ENCODE data around the gene FLAD1.
A peak's percentile ranks its signal among the peaks of the same experiment; 100 is the strongest.

Gene FLAD1

DNA sequence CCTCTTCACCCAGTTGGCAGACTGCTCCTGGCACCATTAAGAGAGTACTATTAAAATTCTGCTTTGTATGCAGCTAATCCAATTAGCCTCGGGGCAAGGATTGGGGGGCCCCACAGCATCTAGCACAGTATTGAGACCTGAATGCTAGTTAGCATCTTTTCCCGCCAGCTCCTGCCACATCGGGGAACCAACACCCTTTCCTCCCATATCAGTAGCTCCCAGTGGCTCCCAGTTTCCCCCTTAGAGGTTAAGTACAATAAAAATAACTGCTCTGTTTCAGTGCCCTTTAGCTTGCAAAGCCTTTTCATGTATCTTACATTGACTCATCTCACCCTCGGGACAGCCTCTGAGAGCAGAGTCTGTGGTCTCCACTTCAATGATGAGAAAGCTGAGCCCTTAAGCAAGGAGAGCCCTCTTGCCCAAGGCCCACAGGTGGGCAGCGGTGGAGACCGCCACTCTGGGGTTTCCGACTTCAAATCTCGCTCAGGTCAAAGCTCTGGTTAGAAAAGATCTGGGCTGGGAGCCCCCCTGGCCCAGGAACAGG is 42.4 kb upstream of the FLAD1 start:
- peak overlapping the region in 1 of 2 donors; percentile 0 for H3K27ac ChIP-seq (ENCODE audit: low read depth in 2 of 2, low read length in 2 of 2)
- H3K9me3 ChIP-seq (ENCODE audit: control insufficient read depth in 2 of 2, low read length in 2 of 2): no peaks in the 10 kb centered on the region
- peaks cover 0 to 7% of the 10 kb centered on the region in 2 donors for H3K36me3 ChIP-seq (ENCODE audit: control insufficient read depth in 2 of 2, insufficient read depth in 2 of 2, low read length in 2 of 2)
- H3K4me1 ChIP-seq (ENCODE audit: control insufficient read depth in 2 of 2, insufficient read depth in 2 of 2, low read length in 2 of 2): peaks cover 44 to 47% of the 10 kb centered on the region in 2 donors
- H3K27me3 ChIP-seq (ENCODE audit: control insufficient read depth in 2 of 2, insufficient read depth in 2 of 2, low read length in 2 of 2): no peaks in the 10 kb centered on the region
- H3K4me3 ChIP-seq (ENCODE audit: low read length in 2 of 2): no peak overlapping the region
- H3K9ac ChIP-seq (ENCODE audit: low read depth in 1 of 2, low read length in 2 of 2): no peak overlapping the region

DNA sequence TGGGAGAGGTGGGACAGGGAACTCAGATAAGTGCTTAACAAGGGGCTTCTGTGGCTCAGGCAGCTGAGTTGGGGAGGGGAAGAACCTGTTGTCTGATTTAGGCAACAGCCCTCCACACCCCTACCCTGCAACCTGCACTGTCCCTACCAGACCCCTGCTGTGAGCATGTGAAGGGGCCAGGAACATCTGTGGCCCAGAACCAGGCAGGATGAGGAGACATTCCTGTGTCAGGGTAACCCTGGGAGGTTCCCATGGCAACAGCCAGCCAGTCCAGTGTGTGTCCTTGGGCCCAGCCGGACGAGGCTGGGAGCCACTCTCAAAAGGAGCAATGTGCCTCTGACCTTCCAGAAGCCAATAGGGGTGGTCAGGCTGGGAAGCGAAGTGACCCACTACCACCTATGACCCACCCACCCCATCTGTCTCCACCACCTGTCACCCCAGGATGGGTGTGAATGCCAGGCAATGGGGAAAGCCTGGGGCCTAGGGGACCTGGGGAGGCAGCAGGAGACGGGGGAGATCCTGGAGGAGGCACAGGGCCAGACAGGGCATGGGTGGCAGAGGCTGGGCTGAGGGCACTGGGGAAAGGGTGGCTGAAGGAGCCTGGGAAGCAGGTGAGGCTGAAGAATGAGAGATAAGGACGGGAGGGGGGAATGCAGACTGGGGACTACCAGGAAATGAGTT is 41.7 kb upstream of the FLAD1 start:
- Histone ChIP-seq H3K4me1 (ENCODE audit: control insufficient read depth in 2 of 2, insufficient read depth in 2 of 2, low read length in 2 of 2) (peaks cover 37 to 43% of the 10 kb centered on the region in 2 donors), H3K4me3 (ENCODE audit: low read length in 2 of 2) (no peak overlapping the region), H3K27me3 (ENCODE audit: control insufficient read depth in 2 of 2, insufficient read depth in 2 of 2, low read length in 2 of 2) (no peaks in the 10 kb centered on the region), H3K9me3 (ENCODE audit: control insufficient read depth in 2 of 2, low read length in 2 of 2) (no peaks in the 10 kb centered on the region), H3K36me3 (ENCODE audit: control insufficient read depth in 2 of 2, insufficient read depth in 2 of 2, low read length in 2 of 2) (peaks cover 3 to 13% of the 10 kb centered on the region in 2 donors), H3K9ac (ENCODE audit: low read depth in 1 of 2, low read length in 2 of 2) (no peak overlapping the region), H3K27ac (ENCODE audit: low read depth in 2 of 2, low read length in 2 of 2) (peak overlapping the region in 1 of 2 donors; percentile 83)

DNA sequence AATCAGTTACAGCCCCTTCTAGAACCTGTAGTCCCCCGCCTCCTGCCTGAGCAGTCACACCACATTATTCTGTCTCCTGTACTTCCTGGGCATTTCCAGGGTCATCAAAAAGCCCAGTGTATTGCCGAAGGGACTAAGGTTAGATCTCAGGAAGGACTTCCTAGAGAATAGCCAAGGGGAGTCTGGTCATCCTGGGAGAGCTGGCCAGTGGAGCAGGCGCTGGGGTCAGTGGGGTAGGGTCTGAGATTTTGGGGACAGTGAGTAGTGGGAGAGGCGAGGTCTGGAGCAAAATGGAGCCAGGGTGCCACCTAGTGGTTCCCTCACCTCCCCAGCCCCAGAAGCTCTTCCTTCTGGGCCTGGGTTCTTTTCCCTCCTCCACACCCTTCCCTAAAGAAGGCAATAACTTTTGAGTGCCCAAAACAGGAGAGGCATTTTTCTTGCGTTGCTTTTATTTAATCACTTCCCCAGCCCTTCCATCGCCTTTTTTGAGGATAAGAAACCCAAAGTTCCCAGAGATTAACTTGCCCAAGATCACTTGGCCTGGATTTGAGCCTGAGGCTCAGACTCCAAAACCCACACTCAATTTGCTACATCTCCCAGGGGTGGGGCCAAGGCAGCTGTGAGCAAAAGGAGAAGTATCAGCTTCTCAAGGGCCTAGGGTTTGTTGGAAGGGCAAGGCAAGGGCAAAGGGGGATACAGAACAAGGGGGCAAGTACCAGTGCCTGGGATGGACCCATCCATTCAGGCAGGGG is 39.3 kb upstream of the FLAD1 start:
- H3K4me3 ChIP-seq (ENCODE audit: low read length in 2 of 2): no peak overlapping the region
- H3K27ac ChIP-seq (ENCODE audit: low read depth in 2 of 2, low read length in 2 of 2): peak overlapping the region; percentile 25 to 48
- no peaks in the 10 kb centered on the region for H3K27me3 ChIP-seq (ENCODE audit: control insufficient read depth in 2 of 2, insufficient read depth in 2 of 2, low read length in 2 of 2)
- H3K4me1 ChIP-seq (ENCODE audit: control insufficient read depth in 2 of 2, insufficient read depth in 2 of 2, low read length in 2 of 2): peaks cover 27 to 38% of the 10 kb centered on the region in 2 donors
- H3K36me3 ChIP-seq (ENCODE audit: control insufficient read depth in 2 of 2, insufficient read depth in 2 of 2, low read length in 2 of 2): peaks cover 7 to 28% of the 10 kb centered on the region in 2 donors
- H3K9me3 ChIP-seq (ENCODE audit: control insufficient read depth in 2 of 2, low read length in 2 of 2): no peaks in the 10 kb centered on the region
- peak overlapping the region; percentile 13 to 47 for H3K9ac ChIP-seq (ENCODE audit: low read depth in 1 of 2, low read length in 2 of 2)

- Histone ChIP-seq H3K4me1 (ENCODE audit: control insufficient read depth in 2 of 2, insufficient read depth in 2 of 2, low read length in 2 of 2) (peaks cover 27 to 38% of the 10 kb centered on the region in 2 donors), H3K36me3 (ENCODE audit: control insufficient read depth in 2 of 2, insufficient read depth in 2 of 2, low read length in 2 of 2) (peaks cover 7 to 28% of the 10 kb centered on the region in 2 donors), H3K4me3 (ENCODE audit: low read length in 2 of 2) (no peak overlapping the region), H3K27ac (ENCODE audit: low read depth in 2 of 2, low read length in 2 of 2) (peak overlapping the region; percentile 25 to 48), H3K9me3 (ENCODE audit: control insufficient read depth in 2 of 2, low read length in 2 of 2) (no peaks in the 10 kb centered on the region), H3K27me3 (ENCODE audit: control insufficient read depth in 2 of 2, insufficient read depth in 2 of 2, low read length in 2 of 2) (no peaks in the 10 kb centered on the region), H3K9ac (ENCODE audit: low read depth in 1 of 2, low read length in 2 of 2) (peak overlapping the region in 1 of 2 donors; percentile 13)
Observed at GRCh38 chr1:154944401-154945159, 38.6 kb upstream of the FLAD1 start.

DNA sequence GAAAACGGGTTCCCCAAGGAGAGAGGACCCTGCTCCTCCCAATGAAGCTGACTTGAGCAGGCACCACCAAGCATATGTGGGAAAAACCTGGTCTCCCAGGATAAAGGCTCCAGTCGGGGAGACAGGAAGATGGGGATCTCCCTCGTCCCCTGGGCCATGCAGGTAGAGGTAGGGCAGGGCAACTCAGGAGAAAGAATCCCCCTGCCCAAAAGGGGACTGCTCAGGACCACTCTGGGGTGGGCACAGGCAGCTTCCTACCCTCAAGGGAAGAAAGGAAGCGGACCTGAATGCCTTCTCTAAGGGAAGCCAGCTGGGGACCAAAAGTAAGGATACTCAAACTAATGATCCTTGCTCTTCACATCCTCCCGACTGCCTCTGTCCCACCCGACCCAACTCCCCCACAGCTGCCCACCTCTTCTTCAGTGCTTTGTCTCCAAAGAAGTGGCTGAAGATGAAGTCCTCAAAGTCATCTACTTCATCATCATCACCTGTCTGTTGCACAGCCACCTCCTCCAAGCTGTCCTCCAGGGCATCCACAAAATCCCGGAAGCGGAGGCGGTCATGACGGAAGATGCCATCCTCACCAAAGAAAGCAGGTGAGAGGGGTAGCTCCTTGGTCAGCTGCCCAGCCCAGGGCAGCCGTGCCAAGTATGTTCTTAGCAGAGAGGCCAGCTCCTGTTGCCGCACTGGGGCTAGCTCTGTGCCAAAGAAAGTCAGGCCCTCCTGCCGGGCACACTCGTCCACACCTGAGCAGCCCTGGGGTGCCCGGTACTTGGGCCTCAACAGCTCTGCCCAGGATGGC is 37.8 kb upstream of the FLAD1 start:
- no peaks in the 10 kb centered on the region for H3K27me3 ChIP-seq (ENCODE audit: control insufficient read depth in 2 of 2, insufficient read depth in 2 of 2, low read length in 2 of 2)
- peaks cover 27 to 36% of the 10 kb centered on the region in 2 donors for H3K4me1 ChIP-seq (ENCODE audit: control insufficient read depth in 2 of 2, insufficient read depth in 2 of 2, low read length in 2 of 2)
- H3K27ac ChIP-seq (ENCODE audit: low read depth in 2 of 2, low read length in 2 of 2): no peak overlapping the region
- H3K4me3 ChIP-seq (ENCODE audit: low read length in 2 of 2): no peak overlapping the region
- no peak overlapping the region for H3K9ac ChIP-seq (ENCODE audit: low read depth in 1 of 2, low read length in 2 of 2)
- peaks cover 8 to 29% of the 10 kb centered on the region in 2 donors for H3K36me3 ChIP-seq (ENCODE audit: control insufficient read depth in 2 of 2, insufficient read depth in 2 of 2, low read length in 2 of 2)
- no peaks in the 10 kb centered on the region for H3K9me3 ChIP-seq (ENCODE audit: control insufficient read depth in 2 of 2, low read length in 2 of 2)

GRCh38 chr1:154945962-154946850 is 36.9 kb upstream of the FLAD1 start:
- Histone ChIP-seq H3K4me3 (ENCODE audit: low read length in 2 of 2) (no peak overlapping the region), H3K27me3 (ENCODE audit: control insufficient read depth in 2 of 2, insufficient read depth in 2 of 2, low read length in 2 of 2) (no peaks in the 10 kb centered on the region), H3K9me3 (ENCODE audit: control insufficient read depth in 2 of 2, low read length in 2 of 2) (no peaks in the 10 kb centered on the region), H3K36me3 (ENCODE audit: control insufficient read depth in 2 of 2, insufficient read depth in 2 of 2, low read length in 2 of 2) (peaks cover 17 to 37% of the 10 kb centered on the region in 2 donors), H3K9ac (ENCODE audit: low read depth in 1 of 2, low read length in 2 of 2) (no peak overlapping the region), H3K4me1 (ENCODE audit: control insufficient read depth in 2 of 2, insufficient read depth in 2 of 2, low read length in 2 of 2) (peaks cover 27 to 32% of the 10 kb centered on the region in 2 donors), H3K27ac (ENCODE audit: low read depth in 2 of 2, low read length in 2 of 2) (no peak overlapping the region)

GRCh38 chr1:154948079-154948478 is 35.1 kb upstream of the FLAD1 start:
- H3K36me3 ChIP-seq (ENCODE audit: control insufficient read depth in 2 of 2, insufficient read depth in 2 of 2, low read length in 2 of 2): peaks cover 17 to 39% of the 10 kb centered on the region in 2 donors
- H3K4me1 ChIP-seq (ENCODE audit: control insufficient read depth in 2 of 2, insufficient read depth in 2 of 2, low read length in 2 of 2): peaks cover 17 to 19% of the 10 kb centered on the region in 2 donors

DNA sequence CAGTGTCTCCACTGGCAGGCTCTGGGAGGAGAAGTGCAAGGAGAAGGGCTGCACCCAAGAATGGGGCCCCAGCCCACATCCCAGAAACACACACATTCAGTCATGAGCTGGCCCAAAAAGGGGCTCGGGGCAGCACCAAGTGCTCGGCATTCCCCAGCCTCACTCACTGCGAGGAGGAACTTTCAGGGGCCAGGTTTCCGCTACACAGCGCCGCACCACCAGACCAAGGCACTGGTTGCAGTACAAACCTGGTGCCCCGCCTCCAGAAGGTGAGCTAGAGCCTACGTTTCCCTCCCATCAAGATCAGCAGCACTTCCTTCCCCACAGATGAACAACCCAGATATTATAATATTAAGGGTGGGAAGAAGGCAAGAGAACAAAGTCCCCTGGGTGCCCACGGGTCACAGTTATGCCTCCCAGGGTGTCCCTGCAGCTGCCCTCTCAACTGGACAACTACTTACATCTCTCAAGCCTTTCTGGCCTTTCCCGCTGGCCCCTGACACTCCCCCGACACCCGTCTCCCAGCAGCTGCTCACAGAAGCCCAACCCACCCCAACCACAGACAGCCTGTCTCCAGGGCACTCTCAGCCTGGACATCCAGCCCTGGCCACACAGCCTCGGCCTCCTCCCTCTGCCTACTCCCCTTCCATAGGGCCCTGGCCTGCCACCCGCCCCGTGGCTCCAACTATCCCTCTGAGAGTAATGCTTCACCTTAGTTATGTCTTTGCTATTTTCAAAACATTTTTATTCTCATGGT is 31.1 kb upstream of the FLAD1 start:
- peak overlapping the region in 1 of 2 donors; percentile 43 for H3K27ac ChIP-seq (ENCODE audit: low read depth in 2 of 2, low read length in 2 of 2)
- H3K4me3 ChIP-seq (ENCODE audit: low read length in 2 of 2): peak overlapping the region in 1 of 2 donors; percentile 41
- H3K36me3 ChIP-seq (ENCODE audit: control insufficient read depth in 2 of 2, insufficient read depth in 2 of 2, low read length in 2 of 2): peaks cover 14 to 24% of the 10 kb centered on the region in 2 donors
- no peak overlapping the region for H3K9ac ChIP-seq (ENCODE audit: low read depth in 1 of 2, low read length in 2 of 2)
- no peaks in the 10 kb centered on the region for H3K27me3 ChIP-seq (ENCODE audit: control insufficient read depth in 2 of 2, insufficient read depth in 2 of 2, low read length in 2 of 2)
- H3K9me3 ChIP-seq (ENCODE audit: control insufficient read depth in 2 of 2, low read length in 2 of 2): no peaks in the 10 kb centered on the region
- H3K4me1 ChIP-seq (ENCODE audit: control insufficient read depth in 2 of 2, insufficient read depth in 2 of 2, low read length in 2 of 2): peaks cover 20 to 29% of the 10 kb centered on the region in 2 donors

More at GRCh38 chr1:154948079-154948478, 35.1 kb upstream of the FLAD1 start:
- Histone ChIP-seq H3K27me3 (ENCODE audit: control insufficient read depth in 2 of 2, insufficient read depth in 2 of 2, low read length in 2 of 2) (no peaks in the 10 kb centered on the region), H3K4me3 (ENCODE audit: low read length in 2 of 2) (no peak overlapping the region), H3K9me3 (ENCODE audit: control insufficient read depth in 2 of 2, low read length in 2 of 2) (no peaks in the 10 kb centered on the region), H3K9ac (ENCODE audit: low read depth in 1 of 2, low read length in 2 of 2) (no peak overlapping the region), H3K27ac (ENCODE audit: low read depth in 2 of 2, low read length in 2 of 2) (no peak overlapping the region)
